ENCODE data around the gene RHOF. TPM values are rescaled to one million over a fixed set of nuclear protein-coding genes. Genes with fewer than 3 reads are reported as not detected.

RHOF gene
- total and polyA plus RNA-seq, 2 of the 13 experiments (the other 11 are each of a cell fraction or from before 2014, with no cell fraction given), result 14.6 to 32.2 TPM

DNA sequence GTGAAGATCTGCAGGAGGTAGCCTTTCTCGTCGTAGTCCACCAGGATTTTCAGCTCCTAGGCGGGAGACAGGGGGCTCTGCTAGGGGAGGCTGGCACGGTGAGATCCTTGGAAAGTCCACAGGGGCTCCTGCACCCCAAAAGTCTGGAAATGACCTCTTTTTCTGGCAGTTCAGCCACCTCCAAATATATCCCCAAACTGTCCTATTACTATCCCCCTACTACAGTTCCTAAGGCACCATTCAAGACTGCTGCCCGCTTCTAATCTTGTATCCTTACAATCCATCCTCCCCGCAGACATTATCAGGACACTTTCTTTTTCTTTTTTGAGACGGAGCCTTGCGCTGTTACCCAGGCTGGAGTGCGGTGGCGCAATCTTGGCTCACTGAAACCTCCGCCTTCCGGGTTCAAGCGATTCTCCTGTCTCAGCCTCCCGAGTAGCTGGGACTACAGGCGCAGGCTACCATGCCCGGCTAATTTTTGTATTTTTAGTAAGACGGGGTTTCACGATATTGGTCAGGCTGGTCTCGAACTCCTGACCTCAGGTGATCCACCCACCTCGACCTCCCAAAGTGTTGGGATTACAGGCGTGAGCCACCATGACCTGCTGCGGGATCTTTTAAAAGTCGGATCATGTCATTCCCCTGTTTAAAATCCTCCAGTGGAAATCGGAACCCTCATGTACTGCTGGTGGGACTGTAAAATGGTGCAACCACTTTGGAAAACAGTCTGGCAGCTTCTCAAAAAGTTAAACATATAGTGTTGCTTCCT is 46.7 kb upstream of the RHOF start:
- no peak overlapping the region for H2AFZ ChIP-seq (ENCODE audit: low read length)
- WGBS (ENCODE audit: low lambda C conversion rate), result 98% methylated on average over 23 of the region's 24 CpGs
- intact Hi-C loops (cut with micrococcal nuclease; ENCODE audit: unreplicated experiment) (no loop called here), in situ Hi-C loops (cut with HindIII; ENCODE audit: extremely low pct_ligation_motif_present, low pct_unique_long_range_greater_than_20kb) (no loop called here)
- no peak overlapping the region for H3K4me3 ChIP-seq (replicated peaks in 1 of 3; ENCODE audit: insufficient read depth in 1 of 3, low read depth in 2 of 3, low read length in 3 of 3)
- no peaks in the 10 kb centered on the region for H3K9me3 ChIP-seq (ENCODE audit: low read length)
- peaks cover 3 to 20% of the 10 kb centered on the region in 2 experiments; a peak in 3 of 5 replicates for H3K36me3 ChIP-seq (replicated peaks in 1 of 2; ENCODE audit: control insufficient read depth in 1 of 2, insufficient read depth in 2 of 2, low read length in 2 of 2)
- no peak overlapping the region for H3K27ac ChIP-seq (ENCODE audit: extremely low read length, insufficient read depth, low read length)
- BruUV-seq (replicated peaks), result no TSS peak
- ATAC-seq (no peak), DNase-seq (ENCODE audit: low spot score) (no peak), FAIRE-seq (no peak)
- TF ChIP-seq YY1 (IDR thresholded peaks at IDR 0.05; ENCODE audit: insufficient read depth, insufficient replicate concordance, low read depth, low read length), result no peak
- no peak for TF ChIP-seq ISL2 (CRISPR knock-in tag; IDR thresholded peaks at IDR 0.05)
- no peak for TF ChIP-seq ZNF678 (CRISPR knock-in tag; IDR thresholded peaks at IDR 0.05)
- TF ChIP-seq NFIC (IDR thresholded peaks at IDR 0.05; ENCODE audit: low read length), result no peak
- TF ChIP-seq RBM22 (optimal IDR thresholded peaks at IDR 0.05; ENCODE audit: low read length), result no peak
- no peak for TF ChIP-seq ZNF274 (CRISPR knock-in tag; IDR thresholded peaks at IDR 0.05)
- TF ChIP-seq AHDC1 (CRISPR knock-in tag; IDR thresholded peaks at IDR 0.05; ENCODE audit: borderline replicate concordance), result no peak
- TF ChIP-seq SMAD3 (CRISPR knock-in tag; IDR thresholded peaks at IDR 0.05), result no peak
- no peak for TF ChIP-seq CC2D1A (CRISPR knock-in tag; IDR thresholded peaks at IDR 0.05)
- TF ChIP-seq, protein P1, sequence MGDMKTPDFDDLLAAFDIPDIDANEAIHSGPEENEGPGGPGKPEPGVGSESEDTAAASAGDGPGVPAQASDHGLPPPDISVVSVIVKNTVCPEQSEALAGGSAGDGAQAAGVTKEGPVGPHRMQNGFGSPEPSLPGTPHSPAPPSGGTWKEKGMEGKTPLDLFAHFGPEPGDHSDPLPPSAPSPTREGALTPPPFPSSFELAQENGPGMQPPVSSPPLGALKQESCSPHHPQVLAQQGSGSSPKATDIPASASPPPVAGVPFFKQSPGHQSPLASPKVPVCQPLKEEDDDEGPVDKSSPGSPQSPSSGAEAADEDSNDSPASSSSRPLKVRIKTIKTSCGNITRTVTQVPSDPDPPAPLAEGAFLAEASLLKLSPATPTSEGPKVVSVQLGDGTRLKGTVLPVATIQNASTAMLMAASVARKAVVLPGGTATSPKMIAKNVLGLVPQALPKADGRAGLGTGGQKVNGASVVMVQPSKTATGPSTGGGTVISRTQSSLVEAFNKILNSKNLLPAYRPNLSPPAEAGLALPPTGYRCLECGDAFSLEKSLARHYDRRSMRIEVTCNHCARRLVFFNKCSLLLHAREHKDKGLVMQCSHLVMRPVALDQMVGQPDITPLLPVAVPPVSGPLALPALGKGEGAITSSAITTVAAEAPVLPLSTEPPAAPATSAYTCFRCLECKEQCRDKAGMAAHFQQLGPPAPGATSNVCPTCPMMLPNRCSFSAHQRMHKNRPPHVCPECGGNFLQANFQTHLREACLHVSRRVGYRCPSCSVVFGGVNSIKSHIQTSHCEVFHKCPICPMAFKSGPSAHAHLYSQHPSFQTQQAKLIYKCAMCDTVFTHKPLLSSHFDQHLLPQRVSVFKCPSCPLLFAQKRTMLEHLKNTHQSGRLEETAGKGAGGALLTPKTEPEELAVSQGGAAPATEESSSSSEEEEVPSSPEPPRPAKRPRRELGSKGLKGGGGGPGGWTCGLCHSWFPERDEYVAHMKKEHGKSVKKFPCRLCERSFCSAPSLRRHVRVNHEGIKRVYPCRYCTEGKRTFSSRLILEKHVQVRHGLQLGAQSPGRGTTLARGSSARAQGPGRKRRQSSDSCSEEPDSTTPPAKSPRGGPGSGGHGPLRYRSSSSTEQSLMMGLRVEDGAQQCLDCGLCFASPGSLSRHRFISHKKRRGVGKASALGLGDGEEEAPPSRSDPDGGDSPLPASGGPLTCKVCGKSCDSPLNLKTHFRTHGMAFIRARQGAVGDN (CRISPR knock-in tag; IDR thresholded peaks at IDR 0.05), result no peak
- no peak for TF ChIP-seq KDM6A (CRISPR knock-in tag; IDR thresholded peaks at IDR 0.05; ENCODE audit: low read depth)
- TF ChIP-seq, protein P2, sequence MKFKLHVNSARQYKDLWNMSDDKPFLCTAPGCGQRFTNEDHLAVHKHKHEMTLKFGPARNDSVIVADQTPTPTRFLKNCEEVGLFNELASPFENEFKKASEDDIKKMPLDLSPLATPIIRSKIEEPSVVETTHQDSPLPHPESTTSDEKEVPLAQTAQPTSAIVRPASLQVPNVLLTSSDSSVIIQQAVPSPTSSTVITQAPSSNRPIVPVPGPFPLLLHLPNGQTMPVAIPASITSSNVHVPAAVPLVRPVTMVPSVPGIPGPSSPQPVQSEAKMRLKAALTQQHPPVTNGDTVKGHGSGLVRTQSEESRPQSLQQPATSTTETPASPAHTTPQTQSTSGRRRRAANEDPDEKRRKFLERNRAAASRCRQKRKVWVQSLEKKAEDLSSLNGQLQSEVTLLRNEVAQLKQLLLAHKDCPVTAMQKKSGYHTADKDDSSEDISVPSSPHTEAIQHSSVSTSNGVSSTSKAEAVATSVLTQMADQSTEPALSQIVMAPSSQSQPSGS (CRISPR knock-in tag; IDR thresholded peaks at IDR 0.05), result no peak
- no peaks in the 10 kb centered on the region for H4K20me1 ChIP-seq (ENCODE audit: insufficient read depth, low read length)
- H3K4me2 ChIP-seq (ENCODE audit: low read depth, low read length), result no peak overlapping the region
- no peaks in the 10 kb centered on the region for H3K27me3 ChIP-seq (ENCODE audit: control insufficient read depth in 1 of 2, insufficient read depth in 2 of 2, low read length in 2 of 2)
- ChIA-PET POLR2A (no interaction called here), CTCF (ENCODE audit: low intra/inter-chr PET ratio, low total read pairs) (no interaction called here)
- peaks cover 18% of the 10 kb centered on the region for H3K4me1 ChIP-seq (ENCODE audit: insufficient read depth, low read length)
- no peaks in the 10 kb centered on the region for H3K79me2 ChIP-seq (ENCODE audit: insufficient read depth, low read length)
- no peak overlapping the region for H3K9ac ChIP-seq (ENCODE audit: insufficient read depth, low read depth, low read length)

Data from HepG2 (cell line).